Duodenal mucosa (tissue), 2 donors: ENCODE measurements around the gene GGNBP2.

Experiments
- H3K27ac ChIP-seq: one replicate; pipeline ENCODE4 v1.7.0; 2013; ENCODE audit warnings: low read depth, low read length
- H3K27me3 ChIP-seq, 2 donors: one replicate each; pipeline ENCODE4 v1.7.0; 2013; ENCODE audit warnings: low read length in 2 of 2, control low read depth in 1 of 2; ENCODE audit not compliant: insufficient read depth in 2 of 2, control insufficient read depth in 1 of 2
- H3K36me3 ChIP-seq, 2 donors: one replicate each; pipeline ENCODE4 v1.7.0; 2013; ENCODE audit warnings: low read length in 2 of 2, control low read depth in 1 of 2; ENCODE audit not compliant: insufficient read depth in 2 of 2, control insufficient read depth in 1 of 2
- H3K4me1 ChIP-seq, 2 donors: one replicate each; pipeline ENCODE4 v1.7.0; 2013; ENCODE audit warnings: low read length in 2 of 2, control low read depth in 1 of 2; ENCODE audit not compliant: insufficient read depth in 2 of 2, control insufficient read depth in 1 of 2
- H3K4me3 ChIP-seq, 2 donors: one replicate each; pipeline ENCODE4 v1.7.0; 2013; ENCODE audit warnings: low read length in 2 of 2, low read depth in 1 of 2
- H3K9ac ChIP-seq, 2 donors: one replicate each; pipeline ENCODE4 v1.7.0; 2013; ENCODE audit warnings: low read length in 2 of 2, low read depth in 1 of 2
- H3K9me3 ChIP-seq, 2 donors: one replicate each; pipeline ENCODE4 v1.7.0; 2013; ENCODE audit warnings: low read length in 2 of 2, control low read depth in 1 of 2; ENCODE audit not compliant: control insufficient read depth in 1 of 2

The GGNBP2 gene

DNA sequence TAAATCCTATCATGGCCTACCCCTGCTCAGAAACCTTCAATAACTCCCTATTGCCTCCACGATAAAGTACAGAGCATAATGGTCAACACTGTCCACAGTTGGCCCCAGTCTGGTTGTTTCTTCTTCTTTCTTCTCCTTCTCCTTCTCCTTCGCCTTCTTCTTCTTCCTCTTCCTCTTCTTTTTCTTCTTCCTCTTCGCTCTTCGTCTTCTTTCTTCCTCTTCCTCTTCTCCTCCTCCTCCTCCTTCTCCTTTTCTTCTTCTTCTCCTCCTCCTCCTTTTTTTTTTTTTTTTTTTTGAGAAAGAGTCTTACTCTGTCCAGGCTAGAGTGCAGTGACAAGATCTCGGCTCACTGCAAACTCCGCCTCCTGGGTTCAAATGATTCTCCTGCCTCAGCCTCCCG is 80.5 kb downstream of the GGNBP2 start:
- Histone ChIP-seq H3K4me3 (no peak overlapping the region), H3K27me3 (no peaks in the 10 kb centered on the region), H3K36me3 (no peaks in the 10 kb centered on the region), H3K4me1 (no peaks in the 10 kb centered on the region), H3K9me3 (no peaks in the 10 kb centered on the region), H3K27ac (no peak overlapping the region), H3K9ac (no peak overlapping the region)

GRCh38 chr17:36627101-36627500 is 82.4 kb downstream of the GGNBP2 start:
- H3K27ac ChIP-seq, result no peak overlapping the region
- no peaks in the 10 kb centered on the region for H3K4me1 ChIP-seq
- no peaks in the 10 kb centered on the region for H3K27me3 ChIP-seq

GRCh38 chr17:36628576-36628975 is 83.9 kb downstream of the GGNBP2 start:
- H3K27me3 ChIP-seq, result no peaks in the 10 kb centered on the region
- no peak overlapping the region for H3K4me3 ChIP-seq
- H3K9me3 ChIP-seq, result no peaks in the 10 kb centered on the region
- H3K36me3 ChIP-seq, result no peaks in the 10 kb centered on the region
- H3K9ac ChIP-seq, result no peak overlapping the region
- H3K4me1 ChIP-seq, result no peaks in the 10 kb centered on the region
- no peak overlapping the region for H3K27ac ChIP-seq

More at GRCh38 chr17:36627101-36627500, 82.4 kb downstream of the GGNBP2 start:
- H3K9ac ChIP-seq, result no peak overlapping the region
- H3K36me3 ChIP-seq, result no peaks in the 10 kb centered on the region
- no peak overlapping the region for H3K4me3 ChIP-seq
- H3K9me3 ChIP-seq, result no peaks in the 10 kb centered on the region

DNA sequence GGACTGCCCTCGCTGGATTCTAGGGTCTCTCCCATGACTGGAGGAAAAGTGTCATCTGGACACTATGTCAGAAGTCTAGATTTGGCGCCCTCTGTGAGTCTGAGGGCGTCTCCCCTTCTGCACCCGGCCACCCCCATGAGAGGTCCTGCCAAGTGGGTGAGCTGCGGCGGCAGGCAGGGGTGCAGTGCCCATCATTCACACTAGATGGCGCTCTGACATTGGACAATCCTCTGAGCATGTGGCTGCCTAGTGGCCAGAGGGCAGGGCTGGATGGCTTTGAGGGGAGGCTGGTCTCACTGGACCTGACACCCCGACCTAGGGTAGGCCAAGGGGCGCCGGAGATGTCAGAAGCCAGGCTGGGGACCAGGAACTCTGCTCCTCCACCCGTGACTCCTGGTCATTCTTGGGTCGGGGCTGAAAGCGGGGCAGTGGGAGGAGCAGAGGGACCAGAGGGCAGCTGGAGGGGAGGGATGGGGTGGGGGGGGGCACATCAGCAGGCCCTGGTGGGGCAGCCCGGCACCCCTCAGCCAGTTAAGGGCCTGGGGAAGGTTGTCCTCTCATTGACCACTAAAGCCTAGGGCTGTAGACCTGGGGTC is 84.6 kb downstream of the GGNBP2 start:
- H3K4me3 ChIP-seq, result no peak overlapping the region
- H3K4me1 ChIP-seq, result no peaks in the 10 kb centered on the region
- no peaks in the 10 kb centered on the region for H3K9me3 ChIP-seq
- no peak overlapping the region for H3K9ac ChIP-seq
- peaks cover 2 to 4% of the 10 kb centered on the region in 2 donors for H3K27me3 ChIP-seq
- H3K36me3 ChIP-seq, result no peaks in the 10 kb centered on the region
- no peak overlapping the region for H3K27ac ChIP-seq

DNA sequence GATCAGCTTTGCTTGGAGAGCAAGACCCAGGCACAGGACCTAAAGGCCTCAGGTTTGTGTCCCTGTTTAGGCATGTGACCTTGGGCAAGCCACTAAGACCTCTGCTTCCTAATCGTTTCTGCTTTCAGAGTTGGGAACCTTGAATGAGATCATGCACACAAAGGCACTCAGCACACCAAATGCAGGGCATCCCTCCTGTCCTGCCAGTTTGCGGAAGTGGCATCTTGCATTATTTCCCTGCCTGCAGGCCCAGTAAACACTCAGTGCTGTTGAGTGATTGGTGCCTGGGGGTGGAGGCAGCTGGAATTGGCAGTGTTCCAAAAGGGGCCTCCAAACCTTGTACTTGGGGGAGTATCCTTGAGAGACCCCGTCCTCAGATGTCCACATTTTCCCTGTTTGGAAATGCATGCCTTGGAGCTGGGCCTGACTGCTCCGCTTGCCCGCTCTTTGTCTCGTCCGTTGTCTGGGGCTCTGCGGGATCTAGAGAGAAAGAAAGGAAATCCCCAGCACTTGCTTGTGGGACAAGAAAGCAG is 85.3 kb downstream of the GGNBP2 start:
- Histone ChIP-seq H3K27me3 (peaks cover 5 to 6% of the 10 kb centered on the region in 2 donors), H3K27ac (no peak overlapping the region), H3K4me1 (no peaks in the 10 kb centered on the region), H3K9ac (no peak overlapping the region), H3K4me3 (no peak overlapping the region), H3K36me3 (no peaks in the 10 kb centered on the region), H3K9me3 (no peaks in the 10 kb centered on the region)

GRCh38 chr17:36631022-36631421 is 86.3 kb downstream of the GGNBP2 start:
- H3K36me3 ChIP-seq, result no peaks in the 10 kb centered on the region
- no peak overlapping the region for H3K9ac ChIP-seq
- no peak overlapping the region for H3K4me3 ChIP-seq
- no peak overlapping the region for H3K27ac ChIP-seq
- H3K27me3 ChIP-seq, result peaks cover 6 to 8% of the 10 kb centered on the region in 2 donors
- H3K9me3 ChIP-seq, result no peaks in the 10 kb centered on the region
- no peaks in the 10 kb centered on the region for H3K4me1 ChIP-seq

- Histone ChIP-seq H3K9ac (no peak overlapping the region), H3K4me1 (no peaks in the 10 kb centered on the region), H3K36me3 (no peaks in the 10 kb centered on the region), H3K27me3 (peaks cover 6 to 8% of the 10 kb centered on the region in 2 donors), H3K9me3 (no peaks in the 10 kb centered on the region), H3K27ac (no peak overlapping the region), H3K4me3 (no peak overlapping the region)
Observed at GRCh38 chr17:36632916-36633771, 88.4 kb downstream of the GGNBP2 start.
